Loucy (cell line): ENCODE results near the gene URI1.

Source experiments
- H2AFZ ChIP-seq: fragments of 200-600 bp; sonication (generic); 2 replicates; pipeline ENCODE4 v1.6.0; 2016; ENCODE audit warnings: antibody characterized with exemption, mild to moderate bottlenecking, low read length, moderate library complexity
- H3F3A ChIP-seq: fragments of 200-600 bp; 2 replicates; pipeline ENCODE4 v1.6.0; 2016; ENCODE audit warnings: antibody characterized with exemption, low read depth, mild to moderate bottlenecking
- H3K27me3 ChIP-seq: fragments of 200-600 bp; sonication (generic); 2 replicates; pipeline ENCODE4 v1.6.1; 2014; ENCODE audit warnings: low read length, mild to moderate bottlenecking; ENCODE audit not compliant: insufficient read depth, poor library complexity, severe bottlenecking
- H3K36me3 ChIP-seq: fragments of 200-600 bp; sonication (generic); 2 replicates; pipeline ENCODE4 v1.6.1; 2016; ENCODE audit warnings: low read length; ENCODE audit not compliant: insufficient read depth
- H3K4me1 ChIP-seq: fragments of 200-600 bp; sonication (generic); 2 replicates; pipeline ENCODE4 v1.5.1; 2014; ENCODE audit warnings: low read length, mild to moderate bottlenecking; ENCODE audit not compliant: insufficient read depth, poor library complexity, severe bottlenecking
- H3K4me2 ChIP-seq: fragments of 200-600 bp; sonication (generic); 2 replicates; pipeline ENCODE4 v1.6.0; 2014; ENCODE audit warnings: antibody characterized with exemption, low read length, low read depth, mild to moderate bottlenecking; ENCODE audit not compliant: poor library complexity, severe bottlenecking
- H3K4me3 ChIP-seq: fragments of 200-600 bp; sonication (generic); 2 replicates; pipeline ENCODE4 v1.5.1; 2014; ENCODE audit warnings: low read length, mild to moderate bottlenecking, mixed read lengths; ENCODE audit not compliant: poor library complexity, severe bottlenecking
- H3K79me2 ChIP-seq: fragments of 200-600 bp; sonication (generic); 2 replicates; pipeline ENCODE4 v1.6.1; 2014; ENCODE audit warnings: low read length; ENCODE audit not compliant: insufficient read depth
- H3K9ac ChIP-seq: fragments of 200-600 bp; sonication (generic); 2 replicates; pipeline ENCODE4 v1.6.0; 2014; ENCODE audit warnings: mild to moderate bottlenecking, low read depth, low read length, moderate library complexity; ENCODE audit not compliant: poor library complexity, severe bottlenecking
- H3K9me2 ChIP-seq: fragments of 200-600 bp; sonication (generic); replicated peaks from 2 replicates; pipeline ENCODE4 v1.6.1; 2016; ENCODE audit warnings: low read depth, low read length, mixed read lengths
- H3K9me3 ChIP-seq: fragments of 200-600 bp; sonication (generic); 2 replicates; pipeline ENCODE4 v1.6.1; 2014; ENCODE audit warnings: mild to moderate bottlenecking, antibody characterized with exemption, low read length, low read depth; ENCODE audit not compliant: insufficient read depth
- H4K20me1 ChIP-seq: fragments of 200-600 bp; sonication (generic); 2 replicates; pipeline ENCODE4 v1.6.0; 2014; ENCODE audit warnings: antibody characterized with exemption, low read length, mild to moderate bottlenecking; ENCODE audit not compliant: insufficient read depth, poor library complexity, severe bottlenecking
- CTCF ChIP-seq: fragments of 200-600 bp; sonication (generic); conservative IDR thresholded peaks from 2 replicates; pipeline ENCODE4 v1.5.1; 2014; ENCODE audit warnings: mild to moderate bottlenecking, antibody characterized with exemption, low read length
- EZH2phosphoT487 ChIP-seq: fragments of 200-600 bp; IDR thresholded peaks from 2 replicates; pipeline ENCODE4 v1.6.1; 2018; ENCODE audit warnings: antibody characterized with exemption, mild to moderate bottlenecking, moderate library complexity, borderline replicate concordance

The URI1 gene

GRCh38 chr19:29897466-29897865 lies 44.6 kb upstream of the URI1 start:
- Histone ChIP-seq H3K9ac (no peak overlapping the region), H3F3A (no peaks in the 10 kb centered on the region), H3K4me2 (no peak overlapping the region), H4K20me1 (no peaks in the 10 kb centered on the region), H3K27me3 (no peaks in the 10 kb centered on the region), H3K9me3 (no peaks in the 10 kb centered on the region), H3K79me2 (no peaks in the 10 kb centered on the region), H3K4me3 (no peak overlapping the region), H3K36me3 (no peaks in the 10 kb centered on the region), H3K9me2 (no peaks in the 10 kb centered on the region), H3K4me1 (peaks cover 9% of the 10 kb centered on the region), H2AFZ (no peak overlapping the region)
- TF ChIP-seq CTCF = no peak

DNA sequence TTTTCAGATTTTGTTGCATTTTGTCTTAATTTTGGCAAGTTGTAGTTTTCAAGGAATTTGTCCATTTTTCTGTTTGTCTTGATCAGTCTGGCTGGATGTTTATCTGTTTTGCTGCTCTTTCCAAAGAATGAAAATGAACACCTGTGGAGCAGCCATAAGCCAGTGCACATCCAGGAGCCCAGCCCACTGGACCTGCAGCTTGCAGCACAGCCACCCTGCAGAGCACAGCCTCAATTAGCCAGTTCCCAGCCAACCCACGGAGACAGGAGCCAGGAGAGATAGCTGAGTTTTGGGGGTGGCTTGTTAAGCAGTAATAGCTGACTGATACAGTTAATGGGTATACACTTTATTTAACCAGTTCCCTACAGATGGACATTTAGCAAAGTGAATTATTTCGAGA lies 38.0 kb upstream of the URI1 start:
- H3K4me3 ChIP-seq = no peak overlapping the region
- H3K79me2 ChIP-seq = no peaks in the 10 kb centered on the region
- H3K9ac ChIP-seq = no peak overlapping the region
- H2AFZ ChIP-seq = no peak overlapping the region
- H3K27me3 ChIP-seq = no peaks in the 10 kb centered on the region
- H3K9me2 ChIP-seq = no peaks in the 10 kb centered on the region
- TF ChIP-seq EZH2phosphoT487 (no peak), CTCF (no peak)
- H3K9me3 ChIP-seq = peaks cover 3% of the 10 kb centered on the region; the same call in 1 of the 2 replicates
- no peak overlapping the region for H3K4me2 ChIP-seq
- no peaks in the 10 kb centered on the region for H3K36me3 ChIP-seq
- H4K20me1 ChIP-seq = no peaks in the 10 kb centered on the region
- H3K4me1 ChIP-seq = peaks cover 6% of the 10 kb centered on the region
- H3F3A ChIP-seq = no peaks in the 10 kb centered on the region

GRCh38 chr19:29908963-29909944 lies 32.8 kb upstream of the URI1 start:
- no peaks in the 10 kb centered on the region for H3K36me3 ChIP-seq
- no peaks in the 10 kb centered on the region for H4K20me1 ChIP-seq
- no peak overlapping the region for H3K4me2 ChIP-seq
- peaks cover 8% of the 10 kb centered on the region for H3K4me1 ChIP-seq
- no peaks in the 10 kb centered on the region for H3K9me2 ChIP-seq
- H3K79me2 ChIP-seq = no peaks in the 10 kb centered on the region
- no peak overlapping the region for H3K4me3 ChIP-seq
- H3K9me3 ChIP-seq = no peaks in the 10 kb centered on the region
- H3F3A ChIP-seq = no peaks in the 10 kb centered on the region
- no peak overlapping the region for H3K9ac ChIP-seq
- no peaks in the 10 kb centered on the region for H3K27me3 ChIP-seq
- TF ChIP-seq EZH2phosphoT487 = no peak
- no peak for TF ChIP-seq CTCF
- peak overlapping the region; percentile 51 for H2AFZ ChIP-seq
